Right cardiac atrium (tissue), 5 donors: ENCODE results near the gene TTLL11. TPM values are rescaled to one million over a fixed set of nuclear protein-coding genes. Genes with fewer than 3 reads are reported as not detected.

Experiments
- ATAC-seq, 2 donors: fragments of 200-7000 bp; cut with Tn5 transposase; one replicate each; pipeline versions ENCODE4 v1.8.0 to v1.9.1; 2020; ENCODE audit warnings: moderate library complexity in 2 of 2, mild to moderate bottlenecking in 1 of 2
- DNase-seq, 3 donors: peaks; one replicate each; pipeline ENCODE4 v3.0.0-alpha.2; 2020
- H3K27ac ChIP-seq: one replicate; pipeline ENCODE4 v1.5.1; 2013; ENCODE audit warnings: mild to moderate bottlenecking, low read length, control low read depth, moderate library complexity
- H3K27me3 ChIP-seq: one replicate; pipeline ENCODE4 v1.6.1; 2013; ENCODE audit not compliant: control insufficient read depth, insufficient read depth
- H3K4me1 ChIP-seq: one replicate; pipeline ENCODE4 v1.6.1; 2013; ENCODE audit warnings: low read length; ENCODE audit not compliant: control insufficient read depth, insufficient read depth
- H3K4me3 ChIP-seq: one replicate; pipeline ENCODE4 v1.5.1; 2013; ENCODE audit warnings: low read length, control low read depth
- H3K9me3 ChIP-seq: one replicate; pipeline ENCODE4 v1.6.1; 2013; ENCODE audit warnings: low read length; ENCODE audit not compliant: control insufficient read depth
- WGBS: extraction: QIAGEN DNeasy Blood & Tissue Kit; methylation state at CpG from one replicate; pipeline ENCODE4 v1.1.7; 2013; 5-methylcytosine and 5-hydroxymethylcytosine counted together
- intact Hi-C, 4 donors: fragments of 100-400 bp; cut with DNase I; formaldehyde crosslinking; loops; one replicate each; pipeline versions ENCODE4 v1.11.0 to v1.14.0; 2022 to 2023
- polyA plus RNA-seq: library from polyadenylated mRNA; stranded (reverse); fragments of 200-250 nt; gene quantifications from one replicate; pipeline ENCODE4 v1.2.3, GENCODE V29; 2013
- total RNA-seq, 4 donors: library from RNA; stranded (reverse); fragmentation: NEBNext Ultra II Directional; extraction: Animal tissue kit (Norgen Biotek cat#: 25700); gene quantifications; one replicate each; pipeline ENCODE4 v1.2.1, GENCODE V29; 2021
- donor health status: healthy with polysubstance abuse.
- donor health status: DM: no; HTN: yes; CAD: no.
- donor health status: DM: no; HTN: no; CAD: no.
- donor health status: DM: no; HTN: yes; CAD: no; lungs with severe emphysema.
- donor health status: DM: yes; HTN: yes; CAD: no.

Gene TTLL11
- total and polyA plus RNA-seq, 5 donors, result 3.4 to 8.6 (median 5.7) TPM

DNA sequence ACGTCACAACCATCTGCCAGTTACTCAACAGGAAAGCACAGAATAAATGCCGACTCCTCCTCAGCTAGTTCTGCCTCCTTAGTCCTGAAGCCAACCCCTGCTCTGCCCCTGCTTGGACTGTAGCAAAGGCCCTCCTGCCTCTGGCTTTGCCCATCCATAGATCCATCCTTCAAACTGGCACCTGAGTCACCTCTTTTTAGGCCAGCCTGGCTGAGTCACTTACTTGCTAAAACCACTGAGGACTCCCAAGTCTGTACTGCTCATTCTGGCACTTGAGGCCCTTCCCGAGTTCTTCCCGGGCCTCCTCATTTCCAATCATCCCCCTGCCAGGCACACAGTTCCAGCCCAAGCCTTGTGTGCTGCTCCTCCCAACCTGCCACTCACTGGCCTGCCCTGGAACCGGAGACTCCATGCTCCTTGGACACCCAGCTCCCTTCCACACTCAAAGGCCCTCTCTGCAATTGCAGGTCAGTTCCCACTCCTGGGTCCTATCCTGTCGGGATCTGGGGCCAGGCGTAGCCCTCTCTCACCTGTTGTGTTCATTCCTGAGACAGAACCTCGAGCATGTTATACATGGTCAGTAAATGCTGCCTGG lies 221.6 kb downstream of the TTLL11 start:
- intact Hi-C loops, result no loop called here
- 85% methylated on average over 8 of the region's 8 CpGs for WGBS
- Histone ChIP-seq H3K27ac (no peak overlapping the region), H3K9me3 (no peaks in the 10 kb centered on the region), H3K27me3 (no peaks in the 10 kb centered on the region), H3K4me1 (no peaks in the 10 kb centered on the region), H3K4me3 (no peak overlapping the region)
- DNase-seq (no peak), ATAC-seq (no peak)

DNA sequence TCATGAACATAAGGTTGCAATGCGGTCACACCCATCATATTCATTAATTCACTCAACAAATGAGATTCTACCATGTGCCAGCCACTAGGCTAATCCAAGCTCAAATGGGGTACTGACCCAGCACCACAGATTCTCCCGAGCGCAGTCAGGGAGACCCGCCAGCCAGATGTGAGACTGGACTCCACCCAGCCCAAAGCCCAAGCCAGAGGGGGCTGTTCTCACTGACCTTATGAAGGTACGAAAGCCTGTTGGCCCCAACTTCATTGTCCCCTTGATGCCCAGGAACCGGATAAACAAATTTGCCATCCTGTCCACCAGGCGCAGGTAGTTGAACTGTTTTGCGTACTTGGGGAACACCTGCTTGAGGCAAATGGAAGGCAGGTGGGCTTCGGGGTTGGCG lies 222.8 kb downstream of the TTLL11 start:
- no peak for DNase-seq
- Histone ChIP-seq H3K4me1 (no peaks in the 10 kb centered on the region), H3K9me3 (no peaks in the 10 kb centered on the region), H3K27ac (no peak overlapping the region), H3K4me3 (no peak overlapping the region), H3K27me3 (no peaks in the 10 kb centered on the region)
- no peak for ATAC-seq
- 98% methylated on average over 10 of the region's 10 CpGs for WGBS
- intact Hi-C loops, result no loop called here

DNA sequence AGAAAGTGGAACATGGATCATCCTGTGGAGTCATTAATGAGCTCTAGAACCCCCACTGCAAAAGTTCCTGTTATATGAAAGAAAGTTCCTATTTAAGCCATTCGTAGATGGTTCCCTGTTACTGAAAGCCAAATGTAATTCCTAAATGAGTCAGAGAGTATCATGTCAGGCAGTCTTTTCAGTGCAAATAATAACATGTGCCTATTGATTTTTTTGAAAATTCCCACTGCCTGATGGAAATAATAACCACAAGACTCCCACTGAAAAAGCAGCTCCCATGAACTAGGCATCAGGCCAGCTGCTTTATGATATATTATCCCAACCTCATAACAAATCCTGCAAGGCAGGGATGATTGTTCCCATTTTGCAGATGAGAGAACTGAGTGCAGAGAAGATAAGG lies 224.5 kb downstream of the TTLL11 start:
- ATAC-seq (no peak), DNase-seq (no peak)
- Histone ChIP-seq H3K4me3 (no peak overlapping the region), H3K27ac (no peak overlapping the region), H3K27me3 (no peaks in the 10 kb centered on the region), H3K4me1 (no peaks in the 10 kb centered on the region), H3K9me3 (no peaks in the 10 kb centered on the region)
- intact Hi-C loops, result loop anchor here in 1 of 4 donors (10.0 kb wide), 1 partner anchor 114 kb away; no protein-coding TSS in a partner anchor
- WGBS, result 94% methylated on average over 1 of the region's 1 CpG

DNA sequence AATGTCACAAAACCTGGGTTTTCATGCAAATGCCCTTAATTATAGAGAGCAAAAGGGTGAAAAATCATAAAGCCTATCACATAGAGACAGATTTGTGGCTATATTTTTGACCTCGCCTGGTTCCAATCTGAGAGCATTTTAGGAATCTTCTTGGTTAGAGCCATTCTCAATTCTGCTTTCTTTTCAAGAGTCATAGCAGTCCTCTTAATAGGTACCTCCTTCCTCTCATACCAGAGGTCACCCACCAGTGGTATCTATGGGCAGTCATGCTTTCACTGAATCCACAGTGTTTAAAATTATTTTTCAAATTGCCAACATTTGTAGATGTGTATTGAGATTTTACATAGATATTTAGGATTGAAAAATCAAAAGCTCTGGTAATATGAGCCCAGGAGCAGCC lies 226.2 kb downstream of the TTLL11 start:
- intact Hi-C loops, result loop anchor here in 1 of 4 donors (10.0 kb wide), 1 partner anchor 112 kb away; no protein-coding TSS in a partner anchor
- 98% methylated on average over 1 of the region's 1 CpG for WGBS
- no peaks in the 10 kb centered on the region for H3K9me3 ChIP-seq
- H3K4me3 ChIP-seq, result no peak overlapping the region
- DNase-seq, result no peak
- no peaks in the 10 kb centered on the region for H3K27me3 ChIP-seq
- H3K4me1 ChIP-seq, result no peaks in the 10 kb centered on the region
- no peak overlapping the region for H3K27ac ChIP-seq
- no peak for ATAC-seq

DNA sequence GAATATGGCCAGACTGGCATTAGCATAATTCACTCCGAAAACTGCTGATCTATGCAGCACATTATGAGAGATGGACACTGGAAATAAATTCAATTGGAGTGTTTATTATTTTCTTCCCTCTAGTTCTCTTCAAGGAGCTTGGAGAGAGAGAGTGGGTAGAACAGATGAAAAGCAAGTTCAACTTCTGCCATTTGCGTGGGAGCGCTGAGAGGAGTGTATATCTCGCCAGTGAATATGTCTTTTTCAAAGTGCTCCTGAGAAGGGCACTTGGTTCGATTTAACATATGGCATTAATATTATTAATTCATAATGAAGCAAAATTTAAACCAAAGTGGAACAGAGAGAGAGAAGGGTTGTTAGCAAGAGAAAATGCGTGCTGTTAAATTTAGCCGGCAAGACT lies 227.2 kb downstream of the TTLL11 start:
- Histone ChIP-seq H3K27ac (no peak overlapping the region), H3K9me3 (no peaks in the 10 kb centered on the region), H3K4me1 (peaks cover 1% of the 10 kb centered on the region), H3K27me3 (no peaks in the 10 kb centered on the region), H3K4me3 (no peak overlapping the region)
- intact Hi-C loops, result loop anchor here in 1 of 4 donors (10.0 kb wide), 1 partner anchor 111 kb away; no protein-coding TSS in a partner anchor
- DNase-seq (no peak), ATAC-seq (no peak)
- WGBS, result 95% methylated on average over 7 of the region's 7 CpGs

DNA sequence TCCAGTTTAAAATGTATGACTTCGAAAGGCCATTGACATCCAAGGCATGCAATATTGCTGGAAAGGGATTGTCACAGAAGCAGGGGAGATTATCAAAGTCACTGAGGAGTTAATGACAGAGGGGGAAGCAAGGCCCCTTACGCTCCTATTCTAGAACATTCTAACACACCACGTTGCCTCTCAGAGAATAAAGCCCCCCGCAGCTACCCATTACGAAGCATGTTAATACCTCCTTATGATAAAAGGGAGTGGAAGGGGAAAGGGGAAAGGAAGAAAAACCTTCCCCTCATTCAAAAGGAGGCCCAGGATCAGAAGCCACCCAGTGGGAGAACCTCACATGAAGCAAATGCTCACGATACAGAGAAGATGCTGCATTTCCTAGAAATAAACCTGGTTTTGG lies 228.0 kb downstream of the TTLL11 start:
- intact Hi-C loops, result loop anchor here in 1 of 4 donors (10.0 kb wide), 1 partner anchor 110 kb away; no protein-coding TSS in a partner anchor
- ATAC-seq (no peak), DNase-seq (no peak)
- Histone ChIP-seq H3K4me3 (no peak overlapping the region), H3K9me3 (no peaks in the 10 kb centered on the region), H3K4me1 (peaks cover 1% of the 10 kb centered on the region), H3K27ac (no peak overlapping the region), H3K27me3 (no peaks in the 10 kb centered on the region)
- 94% methylated on average over 6 of the region's 6 CpGs for WGBS

DNA sequence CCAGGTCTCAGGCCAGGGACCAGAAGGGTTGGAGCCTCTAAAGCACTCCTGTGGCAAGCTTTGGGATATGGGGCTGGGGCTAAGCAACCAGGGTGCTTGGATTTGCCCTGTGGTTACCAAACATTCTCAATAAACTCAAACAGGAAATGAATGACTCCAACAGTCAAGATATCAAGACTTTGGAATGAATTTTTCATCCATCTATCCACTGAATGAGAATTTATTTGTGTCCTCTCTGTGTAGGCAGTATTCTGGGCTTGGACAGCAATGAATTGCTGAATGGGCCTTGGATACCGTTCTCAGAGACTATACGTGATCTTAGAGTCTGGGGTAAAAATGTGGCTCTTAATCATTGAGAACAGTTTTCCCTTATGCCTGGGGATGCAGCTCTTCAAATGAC lies 229.2 kb downstream of the TTLL11 start:
- WGBS, result 69% methylated on average over 2 of the region's 2 CpGs

DNA sequence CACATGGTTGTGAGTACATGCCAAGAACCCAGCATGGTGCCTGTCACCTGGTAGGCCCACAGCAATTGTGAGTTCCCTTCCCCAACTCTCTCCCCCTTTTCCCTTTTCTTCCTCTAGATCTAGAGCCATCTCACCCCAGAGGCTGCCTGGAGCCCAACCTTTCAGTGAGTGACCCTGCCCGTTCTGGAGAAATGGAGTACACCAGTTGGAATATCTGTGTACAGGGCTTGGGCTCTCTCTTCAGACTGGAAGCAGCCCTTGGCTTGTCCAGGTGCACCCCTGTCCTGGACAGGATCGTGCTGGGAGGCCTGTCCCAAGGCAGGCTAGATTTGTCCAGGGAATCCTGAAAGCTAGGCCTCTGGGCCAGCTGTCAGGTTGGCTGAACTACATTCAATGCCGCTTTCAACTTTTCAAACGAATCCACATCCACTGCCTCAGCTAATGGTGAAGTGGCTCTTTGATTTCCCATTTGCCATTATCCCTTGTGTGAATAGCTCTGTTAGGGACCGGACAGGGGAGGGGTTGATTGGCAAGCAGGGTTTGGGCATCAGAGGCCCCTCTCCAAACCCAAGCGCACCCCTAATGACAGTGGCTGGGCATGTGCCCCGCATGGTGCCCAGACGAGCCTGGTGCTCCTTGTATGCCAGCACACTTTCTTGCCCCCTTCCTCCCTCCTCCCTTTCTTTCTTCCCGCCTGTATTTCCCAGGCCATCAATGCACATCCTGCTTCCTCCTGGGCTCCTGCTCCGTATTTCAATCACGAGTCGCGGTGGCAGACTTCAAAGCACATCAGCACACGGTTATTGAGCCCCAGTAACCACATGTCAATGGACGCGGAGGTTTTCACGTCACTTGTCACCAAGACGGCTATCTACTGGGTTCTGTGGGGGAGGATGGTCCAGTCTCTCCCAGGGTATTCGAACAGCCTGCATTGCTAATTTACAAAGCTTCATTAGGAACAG lies 230.5 kb downstream of the TTLL11 start:
- intact Hi-C loops, result loop anchor here in 1 of 4 donors (10.0 kb wide), 1 partner anchor 108 kb away; no protein-coding TSS in a partner anchor
- Histone ChIP-seq H3K27me3 (no peaks in the 10 kb centered on the region), H3K4me3 (no peak overlapping the region), H3K9me3 (no peaks in the 10 kb centered on the region), H3K4me1 (peaks cover 1% of the 10 kb centered on the region), H3K27ac (no peak overlapping the region)
- WGBS, result 85% methylated on average over 19 of the region's 19 CpGs
- ATAC-seq (no peak), DNase-seq (no peak)

More for the DNA sequence above, 229.2 kb downstream of the TTLL11 start:
- Histone ChIP-seq H3K9me3 (no peaks in the 10 kb centered on the region), H3K27ac (no peak overlapping the region), H3K4me1 (peaks cover 1% of the 10 kb centered on the region), H3K27me3 (no peaks in the 10 kb centered on the region), H3K4me3 (no peak overlapping the region)
- ATAC-seq (no peak), DNase-seq (no peak)
- intact Hi-C loops, result loop anchor here in 1 of 4 donors (10.0 kb wide), 1 partner anchor 109 kb away; no protein-coding TSS in a partner anchor

DNA sequence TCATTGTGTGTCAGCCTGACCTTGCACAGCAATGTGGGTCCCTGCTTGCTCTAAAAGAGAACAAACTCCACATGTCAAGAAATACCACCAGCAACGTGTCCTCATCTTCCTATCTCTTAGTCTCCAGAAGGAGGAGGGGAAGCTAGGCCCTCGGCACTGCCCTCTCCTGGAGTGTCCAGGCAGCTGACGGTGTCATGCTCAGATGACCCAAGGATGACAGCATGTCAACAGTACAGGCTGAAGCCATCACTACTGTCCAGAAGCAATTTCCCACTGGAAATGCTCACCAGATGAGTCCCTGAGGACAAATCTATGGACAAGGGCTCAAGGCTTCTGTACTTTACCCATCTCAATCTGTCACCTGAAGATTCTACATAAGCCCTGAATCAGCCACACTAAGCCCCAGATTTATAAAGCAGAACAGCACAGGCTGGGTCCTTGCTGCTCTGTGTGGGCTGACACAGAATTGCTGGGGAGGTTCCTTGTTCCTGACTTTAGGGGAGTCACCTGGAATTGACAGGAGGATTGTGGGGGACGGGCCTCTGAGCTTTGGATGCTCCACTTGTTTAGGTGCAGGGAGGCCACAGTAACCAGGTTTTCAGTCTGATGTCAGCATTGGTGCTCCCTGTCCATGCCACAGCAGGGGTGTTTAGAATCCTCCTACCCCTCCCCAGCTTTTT lies 231.5 kb downstream of the TTLL11 start:
- DNase-seq, result peak; percentile 24 to 70 (median 69)
- intact Hi-C loops, result loop anchor here in 1 of 4 donors (10.0 kb wide), 1 partner anchor 107 kb away; no protein-coding TSS in a partner anchor
- H3K4me3 ChIP-seq, result no peak overlapping the region
- ATAC-seq, result peak; percentile 65 to 79
- peaks cover 1% of the 10 kb centered on the region for H3K4me1 ChIP-seq
- 53% methylated on average over 4 of the region's 4 CpGs for WGBS
- H3K27ac ChIP-seq, result no peak overlapping the region
- no peaks in the 10 kb centered on the region for H3K9me3 ChIP-seq
- H3K27me3 ChIP-seq, result no peaks in the 10 kb centered on the region

DNA sequence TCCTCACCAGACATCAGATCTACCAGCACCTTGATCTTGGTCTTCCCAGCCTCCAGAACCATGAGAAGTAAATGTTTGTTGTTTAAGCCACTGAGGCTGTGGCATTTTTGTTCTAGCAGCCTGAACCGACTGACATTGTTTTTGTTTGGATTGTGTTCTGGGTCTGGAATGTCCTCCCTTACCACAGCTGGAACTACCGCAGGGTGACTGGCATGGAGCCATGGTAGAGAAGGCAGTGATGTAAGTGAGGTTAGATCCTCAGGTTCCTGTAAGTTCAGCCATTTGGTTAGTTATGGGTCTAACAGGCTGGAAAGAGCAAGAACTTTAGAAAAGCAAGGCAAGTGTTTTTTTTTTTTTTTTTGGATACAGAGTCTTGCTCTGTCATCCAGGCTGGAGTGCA lies 232.4 kb downstream of the TTLL11 start:
- Histone ChIP-seq H3K9me3 (no peaks in the 10 kb centered on the region), H3K27ac (no peak overlapping the region), H3K4me3 (no peak overlapping the region), H3K4me1 (peaks cover 1% of the 10 kb centered on the region), H3K27me3 (no peaks in the 10 kb centered on the region)
- DNase-seq, result peak; percentile 64 to 85 (median 67)
- WGBS, result 30% methylated on average over 2 of the region's 2 CpGs
- ATAC-seq, result peak; percentile 68 to 74
- intact Hi-C loops, result loop anchor here in 1 of 4 donors (10.0 kb wide), 1 partner anchor 106 kb away; no protein-coding TSS in a partner anchor
